ENCODE data around the gene CTBS. TPM values are rescaled to one million over a fixed set of nuclear protein-coding genes. Genes with fewer than 3 reads are reported as not detected.

CTBS gene
- total RNA-seq, 1 experiment from 2014 or later = 3.7 TPM

DNA sequence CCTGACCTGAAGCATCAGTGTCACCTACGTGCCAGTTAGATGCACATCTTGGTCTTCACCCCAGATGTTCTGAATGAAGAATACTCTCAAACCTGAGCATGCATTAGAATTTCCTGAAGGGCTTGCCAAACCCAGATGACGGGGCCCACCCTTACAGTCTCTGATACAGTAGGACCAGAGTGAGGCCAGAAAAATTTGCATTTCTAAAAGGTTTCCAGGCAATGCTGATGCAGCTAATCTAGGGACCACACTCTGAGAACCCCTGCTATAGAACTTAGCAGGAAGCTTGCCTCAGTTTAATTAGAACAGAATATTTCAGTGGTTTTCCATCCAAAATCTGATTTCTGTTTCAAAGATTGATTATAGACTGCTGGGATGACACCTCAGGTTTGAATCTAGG lies 9.9 kb upstream of the CTBS start:
- no peak for TF ChIP-seq EZH2phosphoT487 (IDR thresholded peaks at IDR 0.05; ENCODE audit: borderline replicate concordance, low read length)
- no peak for TF ChIP-seq EZH2 (IDR thresholded peaks at IDR 0.05; ENCODE audit: low read length, unreplicated experiment)
- Histone ChIP-seq H3K9me2 (replicated peaks; ENCODE audit: low read length) (no peaks in the 10 kb centered on the region), H2AFZ (ENCODE audit: low read length) (no peak overlapping the region), H3K9me3 (ENCODE audit: low read length) (no peaks in the 10 kb centered on the region), H3K4me1 (ENCODE audit: insufficient read depth, low read length) (no peaks in the 10 kb centered on the region), H3K27me3 (ENCODE audit: low read length) (no peaks in the 10 kb centered on the region), H4K20me1 (ENCODE audit: low read length) (no peaks in the 10 kb centered on the region), H3K4me3 (ENCODE audit: low read length) (no peak overlapping the region), H3K4me2 (ENCODE audit: low read length) (no peak overlapping the region), H3K36me3 (ENCODE audit: low read depth, low read length) (no peaks in the 10 kb centered on the region), H3K79me2 (ENCODE audit: low read length) (no peaks in the 10 kb centered on the region), H3F3A (ENCODE audit: low read length, unreplicated experiment) (no peaks in the 10 kb centered on the region), H3K9ac (ENCODE audit: low read length) (no peak overlapping the region), H3K27ac (ENCODE audit: low read length) (no peak overlapping the region)
- ATAC-seq (no peak), DNase-seq (no peak)
- BruUV-seq (replicated peaks) = no TSS peak
- CTCF ChIA-PET = no interaction called here
- intact Hi-C loops (cut with micrococcal nuclease) = no loop called here
- POLR2A ChIA-PET (ENCODE audit: unreplicated experiment) = no interaction called here

DNA sequence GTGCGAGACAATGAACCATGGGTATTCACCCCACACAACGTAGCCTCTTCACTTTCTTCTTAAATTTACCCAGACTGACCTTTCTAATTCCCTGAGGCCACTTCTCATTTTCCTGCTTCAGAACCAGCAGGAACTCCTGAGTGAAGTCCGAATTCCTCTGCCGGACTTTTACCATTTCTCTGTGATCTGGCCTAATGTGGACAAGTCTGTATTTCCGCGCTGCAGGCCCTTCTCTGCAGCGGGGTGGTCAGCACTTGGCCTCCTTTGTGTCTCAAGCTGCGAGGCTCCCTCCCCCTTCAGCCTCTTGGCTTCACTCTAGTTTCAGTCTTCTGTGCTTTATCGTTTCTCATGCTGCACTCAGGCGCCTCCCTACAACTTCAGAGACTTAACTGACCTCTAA lies 9.4 kb upstream of the CTBS start:
- no peaks in the 10 kb centered on the region for H3K79me2 ChIP-seq (ENCODE audit: low read length)
- H3K27ac ChIP-seq (ENCODE audit: low read length) = no peak overlapping the region
- intact Hi-C loops (cut with micrococcal nuclease) = no loop called here
- H3K36me3 ChIP-seq (ENCODE audit: low read depth, low read length) = no peaks in the 10 kb centered on the region
- H3K27me3 ChIP-seq (ENCODE audit: low read length) = no peaks in the 10 kb centered on the region
- H3K4me2 ChIP-seq (ENCODE audit: low read length) = no peak overlapping the region
- no peaks in the 10 kb centered on the region for H3K9me3 ChIP-seq (ENCODE audit: low read length)
- H3F3A ChIP-seq (ENCODE audit: low read length, unreplicated experiment) = no peaks in the 10 kb centered on the region
- CTCF ChIA-PET = no interaction called here
- no peak overlapping the region for H3K4me3 ChIP-seq (ENCODE audit: low read length)
- DNase-seq (no peak), ATAC-seq (no peak)
- no peaks in the 10 kb centered on the region for H3K9me2 ChIP-seq (replicated peaks; ENCODE audit: low read length)
- no peak for TF ChIP-seq EZH2 (IDR thresholded peaks at IDR 0.05; ENCODE audit: low read length, unreplicated experiment)
- TF ChIP-seq, protein P1, sequence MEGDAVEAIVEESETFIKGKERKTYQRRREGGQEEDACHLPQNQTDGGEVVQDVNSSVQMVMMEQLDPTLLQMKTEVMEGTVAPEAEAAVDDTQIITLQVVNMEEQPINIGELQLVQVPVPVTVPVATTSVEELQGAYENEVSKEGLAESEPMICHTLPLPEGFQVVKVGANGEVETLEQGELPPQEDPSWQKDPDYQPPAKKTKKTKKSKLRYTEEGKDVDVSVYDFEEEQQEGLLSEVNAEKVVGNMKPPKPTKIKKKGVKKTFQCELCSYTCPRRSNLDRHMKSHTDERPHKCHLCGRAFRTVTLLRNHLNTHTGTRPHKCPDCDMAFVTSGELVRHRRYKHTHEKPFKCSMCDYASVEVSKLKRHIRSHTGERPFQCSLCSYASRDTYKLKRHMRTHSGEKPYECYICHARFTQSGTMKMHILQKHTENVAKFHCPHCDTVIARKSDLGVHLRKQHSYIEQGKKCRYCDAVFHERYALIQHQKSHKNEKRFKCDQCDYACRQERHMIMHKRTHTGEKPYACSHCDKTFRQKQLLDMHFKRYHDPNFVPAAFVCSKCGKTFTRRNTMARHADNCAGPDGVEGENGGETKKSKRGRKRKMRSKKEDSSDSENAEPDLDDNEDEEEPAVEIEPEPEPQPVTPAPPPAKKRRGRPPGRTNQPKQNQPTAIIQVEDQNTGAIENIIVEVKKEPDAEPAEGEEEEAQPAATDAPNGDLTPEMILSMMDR (conservative IDR thresholded peaks at IDR 0.05; ENCODE audit: low read depth, low read length) = no peak
- no peaks in the 10 kb centered on the region for H4K20me1 ChIP-seq (ENCODE audit: low read length)
- POLR2A ChIA-PET (ENCODE audit: unreplicated experiment) = no interaction called here
- H3K4me1 ChIP-seq (ENCODE audit: insufficient read depth, low read length) = no peaks in the 10 kb centered on the region
- H3K9ac ChIP-seq (ENCODE audit: low read length) = no peak overlapping the region
- BruUV-seq (replicated peaks) = no TSS peak
- H2AFZ ChIP-seq (ENCODE audit: low read length) = no peak overlapping the region

DNA sequence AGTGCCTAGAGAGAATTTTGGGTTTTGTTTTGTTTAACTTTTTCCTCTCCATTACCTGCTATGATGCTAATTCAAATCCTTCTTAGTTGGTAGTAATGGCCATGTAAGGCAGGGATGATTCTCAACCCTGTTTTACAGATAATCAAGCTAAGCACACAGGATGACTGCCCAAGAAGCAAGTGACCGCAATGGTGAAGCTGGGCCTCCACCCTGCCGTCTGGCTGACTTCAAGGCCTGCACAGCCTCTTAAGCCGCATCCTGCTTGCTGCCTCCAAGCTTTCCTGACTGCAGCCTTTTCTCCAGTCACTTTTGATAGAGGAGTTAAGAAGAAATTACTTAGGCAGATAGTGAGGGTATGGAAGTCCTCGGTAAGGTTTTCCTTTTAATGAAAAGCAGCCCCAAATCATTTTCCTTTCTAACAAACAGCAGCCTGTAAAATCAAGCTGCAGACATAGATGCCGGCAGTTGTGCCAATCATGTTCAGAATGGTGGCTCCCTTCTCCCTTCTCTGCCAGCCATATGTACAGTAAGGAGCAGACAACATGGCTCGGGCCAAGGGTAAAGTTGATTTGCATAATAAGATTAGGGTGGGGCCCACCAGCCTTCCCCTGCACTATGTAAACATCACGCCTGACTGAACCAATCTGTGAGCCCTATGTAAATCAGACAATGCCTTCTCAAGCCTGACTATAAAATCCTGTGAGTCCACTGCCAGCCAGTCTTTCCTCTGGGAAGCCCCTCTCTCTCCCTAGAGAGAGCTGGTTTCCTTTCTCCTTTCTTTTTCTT lies 8.8 kb upstream of the CTBS start:
- Histone ChIP-seq H3K4me1 (ENCODE audit: insufficient read depth, low read length) (no peaks in the 10 kb centered on the region), H3K9me2 (replicated peaks; ENCODE audit: low read length) (no peaks in the 10 kb centered on the region), H3K4me2 (ENCODE audit: low read length) (no peak overlapping the region), H3K9ac (ENCODE audit: low read length) (no peak overlapping the region), H3F3A (ENCODE audit: low read length, unreplicated experiment) (no peaks in the 10 kb centered on the region), H3K4me3 (ENCODE audit: low read length) (no peak overlapping the region), H3K79me2 (ENCODE audit: low read length) (no peaks in the 10 kb centered on the region), H3K27me3 (ENCODE audit: low read length) (no peaks in the 10 kb centered on the region), H4K20me1 (ENCODE audit: low read length) (no peaks in the 10 kb centered on the region), H3K36me3 (ENCODE audit: low read depth, low read length) (no peaks in the 10 kb centered on the region), H3K9me3 (ENCODE audit: low read length) (no peaks in the 10 kb centered on the region), H3K27ac (ENCODE audit: low read length) (no peak overlapping the region), H2AFZ (ENCODE audit: low read length) (no peak overlapping the region)
- DNase-seq (peak; percentile 10), ATAC-seq (peak; percentile 38)
- POLR2A ChIA-PET (ENCODE audit: unreplicated experiment) = no interaction called here
- intact Hi-C loops (cut with micrococcal nuclease) = no loop called here
- no TSS peak for BruUV-seq (replicated peaks)
- CTCF ChIA-PET = no interaction called here
- TF ChIP-seq EZH2 (IDR thresholded peaks at IDR 0.05; ENCODE audit: low read length, unreplicated experiment) = no peak
- TF ChIP-seq, protein P1 (conservative IDR thresholded peaks at IDR 0.05; ENCODE audit: low read depth, low read length) = no peak

Measured in PC-3 (cell line).